ENCODE results near the gene KAT7. TPM values are rescaled to one million over a fixed set of nuclear protein-coding genes. Genes with fewer than 3 reads are reported as not detected.

The KAT7 gene
- total RNA-seq, 3 donors from 2014 or later (not counting 1 experiment from before 2014, with no cell fraction given) = 195 to 231 (median 213) TPM

- Histone ChIP-seq H3K4me1 (ENCODE audit: control insufficient read depth, insufficient read depth, low read length) (no peaks in the 10 kb centered on the region), H3K27ac (ENCODE audit: low read length) (no peak overlapping the region), H3K36me3 (ENCODE audit: control insufficient read depth, insufficient read depth, low read length) (no peaks in the 10 kb centered on the region), H3K9me3 (ENCODE audit: control insufficient read depth, insufficient read depth, low read length) (no peaks in the 10 kb centered on the region), H3K4me3 (ENCODE audit: low read length) (no peak overlapping the region), H3K27me3 (ENCODE audit: control insufficient read depth, insufficient read depth, low read length) (peaks cover 3% of the 10 kb centered on the region)
- WGBS (ENCODE audit: insufficient coverage) = 88% methylated on average over 3 of the region's 3 CpGs
- Mint-ChIP-seq H3K36me3 (no peaks in the 10 kb centered on the region), H3K4me3 (no peak overlapping the region), H3K4me1 (no peaks in the 10 kb centered on the region), H3K9me3 (no peaks in the 10 kb centered on the region), H3K27me3 (ENCODE audit: low read depth in 2 of 2) (peaks cover 0 to 5% of the 10 kb centered on the region in 2 donors), H3K27ac (no peak overlapping the region)
- TF ChIP-seq CTCF (IDR thresholded peaks at IDR 0.05) = no peak
- ATAC-seq (no peak), DNase-seq (no peak)
- intact Hi-C loops (cut with micrococcal nuclease) = no loop called here
These were observed 78.5 kb downstream of the KAT7 start for GRCh38 chr17:49866882-49867413.

GRCh38 chr17:49869038-49869374 lies 80.5 kb downstream of the KAT7 start:
- H3K36me3 ChIP-seq (ENCODE audit: control insufficient read depth, insufficient read depth, low read length) = no peaks in the 10 kb centered on the region
- Mint-ChIP-seq H3K4me3 (no peak overlapping the region), H3K27me3 (ENCODE audit: low read depth in 2 of 2) (peaks cover 0 to 2% of the 10 kb centered on the region in 2 donors), H3K36me3 (no peaks in the 10 kb centered on the region), H3K9me3 (no peaks in the 10 kb centered on the region), H3K4me1 (no peaks in the 10 kb centered on the region), H3K27ac (no peak overlapping the region)
- intact Hi-C loops (cut with micrococcal nuclease) = no loop called here
- ATAC-seq (no peak), DNase-seq (no peak)
- no peaks in the 10 kb centered on the region for H3K27me3 ChIP-seq (ENCODE audit: control insufficient read depth, insufficient read depth, low read length)
- 34% methylated on average over 1 of the region's 1 CpG for WGBS (ENCODE audit: insufficient coverage)
- no peak overlapping the region for H3K27ac ChIP-seq (ENCODE audit: low read length)
- no peak overlapping the region for H3K4me3 ChIP-seq (ENCODE audit: low read length)
- H3K9me3 ChIP-seq (ENCODE audit: control insufficient read depth, insufficient read depth, low read length) = no peaks in the 10 kb centered on the region
- H3K4me1 ChIP-seq (ENCODE audit: control insufficient read depth, insufficient read depth, low read length) = no peaks in the 10 kb centered on the region
- no peak for TF ChIP-seq CTCF (IDR thresholded peaks at IDR 0.05)

- Histone ChIP-seq H3K27ac (ENCODE audit: low read length) (no peak overlapping the region), H3K4me1 (ENCODE audit: control insufficient read depth, insufficient read depth, low read length) (no peaks in the 10 kb centered on the region), H3K9me3 (ENCODE audit: control insufficient read depth, insufficient read depth, low read length) (no peaks in the 10 kb centered on the region), H3K27me3 (ENCODE audit: control insufficient read depth, insufficient read depth, low read length) (no peaks in the 10 kb centered on the region), H3K36me3 (ENCODE audit: control insufficient read depth, insufficient read depth, low read length) (no peaks in the 10 kb centered on the region), H3K4me3 (ENCODE audit: low read length) (no peak overlapping the region)
- H3K27ac Mint-ChIP-seq = no peak overlapping the region
- H3K4me1 Mint-ChIP-seq = no peaks in the 10 kb centered on the region
- TF ChIP-seq CTCF (IDR thresholded peaks at IDR 0.05) = no peak
- no peak overlapping the region for H3K4me3 Mint-ChIP-seq
- WGBS (ENCODE audit: insufficient coverage) = 86% methylated on average over 11 of the region's 11 CpGs
- H3K27me3 Mint-ChIP-seq (ENCODE audit: low read depth in 2 of 2) = peaks cover 0 to 8% of the 10 kb centered on the region in 2 donors
- no peaks in the 10 kb centered on the region for H3K36me3 Mint-ChIP-seq
- no peak for ATAC-seq
- intact Hi-C loops (cut with micrococcal nuclease) = no loop called here
- no peaks in the 10 kb centered on the region for H3K9me3 Mint-ChIP-seq
- no peak for DNase-seq
These were observed 81.8 kb downstream of the KAT7 start for GRCh38 chr17:49870298-49870697.

GRCh38 chr17:49871211-49871610 lies 82.7 kb downstream of the KAT7 start:
- H3K27me3 Mint-ChIP-seq (ENCODE audit: low read depth in 2 of 2) = peaks cover 0 to 8% of the 10 kb centered on the region in 2 donors
- no peak for DNase-seq
- Histone ChIP-seq H3K4me3 (ENCODE audit: low read length) (no peak overlapping the region), H3K9me3 (ENCODE audit: control insufficient read depth, insufficient read depth, low read length) (no peaks in the 10 kb centered on the region), H3K4me1 (ENCODE audit: control insufficient read depth, insufficient read depth, low read length) (no peaks in the 10 kb centered on the region), H3K27ac (ENCODE audit: low read length) (no peak overlapping the region), H3K36me3 (ENCODE audit: control insufficient read depth, insufficient read depth, low read length) (no peaks in the 10 kb centered on the region), H3K27me3 (ENCODE audit: control insufficient read depth, insufficient read depth, low read length) (no peaks in the 10 kb centered on the region)
- no peaks in the 10 kb centered on the region for H3K4me1 Mint-ChIP-seq
- no peaks in the 10 kb centered on the region for H3K36me3 Mint-ChIP-seq
- no peaks in the 10 kb centered on the region for H3K9me3 Mint-ChIP-seq
- no peak overlapping the region for H3K27ac Mint-ChIP-seq
- intact Hi-C loops (cut with micrococcal nuclease) = no loop called here
- H3K4me3 Mint-ChIP-seq = no peak overlapping the region
- ATAC-seq = no peak
- no peak for TF ChIP-seq CTCF (IDR thresholded peaks at IDR 0.05)
- 78% methylated on average over 7 of the region's 7 CpGs for WGBS (ENCODE audit: insufficient coverage)

All from natural killer cell (primary cell).